HepG2 (cell line): ENCODE data around the gene LRRC3. TPM values are rescaled to one million over a fixed set of nuclear protein-coding genes. Genes with fewer than 3 reads are reported as not detected.

ENCODE experiments used
- ELF1 ChIP-seq: sonication (generic); formaldehyde crosslinking; IDR thresholded peaks from 2 replicates; pipeline ENCODE4 v1.4.0; 2020; ENCODE audit warnings: missing genetic modification reagents
- FOSL2 ChIP-seq: sonication (generic); formaldehyde crosslinking; IDR thresholded peaks from 2 replicates; pipeline ENCODE4 v1.4.0; 2020; ENCODE audit warnings: missing genetic modification reagents
- MAFG ChIP-seq: sonication (generic); formaldehyde crosslinking; IDR thresholded peaks from 2 replicates; pipeline ENCODE4 v1.5.1; 2020; ENCODE audit warnings: mild to moderate bottlenecking, missing genetic modification reagents
- MAFK ChIP-seq, 2 experiments: IDR thresholded peaks in 1 of 2; conservative IDR thresholded peaks in 1 of 2; 2 replicates each; pipeline ENCODE4 v1.6.1; 2011; ENCODE audit warnings: improper control_type of control experiment in 2 of 2, low read length in 2 of 2
- MTA3 ChIP-seq: sonication (generic); formaldehyde crosslinking; IDR thresholded peaks from 2 replicates; pipeline ENCODE4 v1.4.0; 2020; ENCODE audit warnings: missing genetic modification reagents
- PHF20 ChIP-seq: sonication (generic); formaldehyde crosslinking; IDR thresholded peaks from 2 replicates; pipeline ENCODE4 v1.5.0; 2020; ENCODE audit warnings: mild to moderate bottlenecking, missing genetic modification reagents
- RAD51 ChIP-seq: fragments of 450-650 bp; IDR thresholded peaks from 2 replicates; pipeline ENCODE4 v1.6.1; 2016; ENCODE audit warnings: borderline replicate concordance
- RXRB ChIP-seq: IDR thresholded peaks from 2 replicates; pipeline ENCODE4 v1.6.1; 2016; ENCODE audit warnings: borderline replicate concordance, missing genetic modification reagents, missing compliant biosample characterization
- SMARCE1 ChIP-seq: fragments of 450-650 bp; IDR thresholded peaks from 2 replicates; pipeline ENCODE4 v1.6.1; 2017; ENCODE audit warnings: borderline replicate concordance
- SRY ChIP-seq: sonication (generic); formaldehyde crosslinking; IDR thresholded peaks from 2 replicates; pipeline ENCODE4 v1.8.0; 2022; ENCODE audit warnings: mild to moderate bottlenecking, missing genetic modification reagents
- TGIF2 ChIP-seq: IDR thresholded peaks from 2 replicates; pipeline ENCODE4 v1.6.1; 2016; ENCODE audit warnings: control low read depth, missing compliant biosample characterization
- ZNF205 ChIP-seq: IDR thresholded peaks from 2 replicates; pipeline ENCODE4 v1.6.1; 2018; ENCODE audit warnings: missing biosample characterization, missing genetic modification reagents
- ZNF235 ChIP-seq: sonication (generic); formaldehyde crosslinking; IDR thresholded peaks from 2 replicates; pipeline ENCODE4 v1.8.1; 2023; ENCODE audit warnings: mild to moderate bottlenecking, missing genetic modification reagents, borderline replicate concordance
- ZNF326 ChIP-seq: sonication (generic); formaldehyde crosslinking; IDR thresholded peaks from 2 replicates; pipeline ENCODE4 v1.4.0; 2020; ENCODE audit warnings: missing genetic modification reagents, borderline replicate concordance
- polyA plus RNA-seq, 8 experiments: library from polyadenylated mRNA; depleted of rRNA in 3 of 8; stranded (reverse) in 7 of 8; unstranded in 1 of 8; fragments of >200 nt; fragmentation: Illumina TruSeq in 4 of 8; extraction: Trizol in 4 of 8; gene quantifications; 2 replicates each; pipeline versions ENCODE4 v1.2.1 to v1.2.3, GENCODE V29; 2011 to 2016; ENCODE audit warnings: low read depth in 4 of 8, missing spikeins in 1 of 8, mixed read lengths in 1 of 8; ENCODE audit not compliant: insufficient read depth in 1 of 8
- total RNA-seq, 5 experiments: library from RNA; depleted of rRNA; stranded (reverse); fragments of >200 nt; fragmentation: Illumina TruSeq; extraction: Trizol; gene quantifications; 2 replicates each; pipeline ENCODE4 v1.2.3, GENCODE V29; 2016; ENCODE audit warnings: low read depth in 1 of 5
- TF ChIP-seq, protein P1 (sequence below): sonication (generic); formaldehyde crosslinking; IDR thresholded peaks from 2 replicates; pipeline ENCODE4 v1.4.0; 2020; ENCODE audit warnings: missing genetic modification reagents
- TF ChIP-seq, protein P2 (sequence below): sonication (generic); formaldehyde crosslinking; IDR thresholded peaks from 2 replicates; pipeline ENCODE4 v1.4.0; 2020; ENCODE audit warnings: mild to moderate bottlenecking, missing genetic modification reagents, borderline replicate concordance
- TF ChIP-seq, protein P3 (sequence below): IDR thresholded peaks from 2 replicates; pipeline ENCODE4 v1.6.1; 2016; ENCODE audit warnings: mild to moderate bottlenecking
- TF ChIP-seq, protein P4 (sequence below): sonication (generic); formaldehyde crosslinking; IDR thresholded peaks from 2 replicates; pipeline ENCODE4 v1.4.0; 2020; ENCODE audit warnings: missing genetic modification reagents
- TF ChIP-seq, protein P5 (sequence below): sonication (generic); IDR thresholded peaks from 2 replicates; pipeline ENCODE4 v1.6.1; 2016; ENCODE audit warnings: low read depth, borderline replicate concordance

LRRC3 gene
- total and polyA plus RNA-seq, 2 of the 13 experiments (the other 11 are each of a cell fraction or from before 2014, with no cell fraction given): 4.8 to 16.5 TPM

DNA sequence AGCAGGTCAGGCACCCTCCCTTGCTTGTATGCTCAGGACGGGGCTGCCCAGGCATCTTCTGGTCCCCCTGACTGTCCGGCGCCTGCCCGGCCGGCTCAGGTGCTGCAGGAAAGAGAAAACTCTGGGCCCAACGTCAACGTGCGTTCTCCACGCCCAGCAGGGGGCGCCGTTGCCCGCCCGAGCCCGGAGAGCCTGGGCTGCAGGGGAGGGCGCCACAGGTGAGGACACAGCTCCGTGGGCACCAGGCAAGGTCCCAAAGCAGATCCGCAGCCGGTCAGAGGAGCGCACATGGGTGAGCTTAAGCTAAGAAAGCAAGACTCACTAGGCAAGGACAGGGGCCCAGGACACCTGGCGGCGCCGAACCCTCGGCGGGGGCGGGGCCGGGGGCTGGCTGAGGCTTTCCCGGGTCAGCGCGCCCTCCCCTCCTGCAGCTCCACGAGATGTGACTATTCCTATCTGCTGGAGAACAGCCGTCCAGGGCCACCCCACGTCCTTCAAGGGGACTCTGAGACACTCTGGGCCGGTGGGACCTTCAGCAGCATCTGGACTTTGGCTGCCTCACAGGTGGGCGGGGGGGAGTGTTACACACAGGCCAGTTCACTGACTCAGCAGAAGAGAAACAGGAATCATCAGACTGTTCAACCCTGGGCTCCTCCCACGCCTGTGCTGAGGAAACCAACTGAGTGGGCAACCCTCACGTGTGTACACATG, 55.4 kb downstream of the LRRC3 start (continued):
- TF ChIP-seq, protein P1, sequence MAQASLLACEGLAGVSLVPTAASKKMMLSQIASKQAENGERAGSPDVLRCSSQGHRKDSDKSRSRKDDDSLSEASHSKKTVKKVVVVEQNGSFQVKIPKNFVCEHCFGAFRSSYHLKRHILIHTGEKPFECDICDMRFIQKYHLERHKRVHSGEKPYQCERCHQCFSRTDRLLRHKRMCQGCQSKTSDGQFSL (CRISPR knock-in tag): peak; percentile 74; the same call in 1 of the 2 replicates
- TF ChIP-seq ELF1 (CRISPR knock-in tag): 0 out of 2 replicates have a peak, but pooled peaks have one; percentile 8
- TF ChIP-seq, protein P2, sequence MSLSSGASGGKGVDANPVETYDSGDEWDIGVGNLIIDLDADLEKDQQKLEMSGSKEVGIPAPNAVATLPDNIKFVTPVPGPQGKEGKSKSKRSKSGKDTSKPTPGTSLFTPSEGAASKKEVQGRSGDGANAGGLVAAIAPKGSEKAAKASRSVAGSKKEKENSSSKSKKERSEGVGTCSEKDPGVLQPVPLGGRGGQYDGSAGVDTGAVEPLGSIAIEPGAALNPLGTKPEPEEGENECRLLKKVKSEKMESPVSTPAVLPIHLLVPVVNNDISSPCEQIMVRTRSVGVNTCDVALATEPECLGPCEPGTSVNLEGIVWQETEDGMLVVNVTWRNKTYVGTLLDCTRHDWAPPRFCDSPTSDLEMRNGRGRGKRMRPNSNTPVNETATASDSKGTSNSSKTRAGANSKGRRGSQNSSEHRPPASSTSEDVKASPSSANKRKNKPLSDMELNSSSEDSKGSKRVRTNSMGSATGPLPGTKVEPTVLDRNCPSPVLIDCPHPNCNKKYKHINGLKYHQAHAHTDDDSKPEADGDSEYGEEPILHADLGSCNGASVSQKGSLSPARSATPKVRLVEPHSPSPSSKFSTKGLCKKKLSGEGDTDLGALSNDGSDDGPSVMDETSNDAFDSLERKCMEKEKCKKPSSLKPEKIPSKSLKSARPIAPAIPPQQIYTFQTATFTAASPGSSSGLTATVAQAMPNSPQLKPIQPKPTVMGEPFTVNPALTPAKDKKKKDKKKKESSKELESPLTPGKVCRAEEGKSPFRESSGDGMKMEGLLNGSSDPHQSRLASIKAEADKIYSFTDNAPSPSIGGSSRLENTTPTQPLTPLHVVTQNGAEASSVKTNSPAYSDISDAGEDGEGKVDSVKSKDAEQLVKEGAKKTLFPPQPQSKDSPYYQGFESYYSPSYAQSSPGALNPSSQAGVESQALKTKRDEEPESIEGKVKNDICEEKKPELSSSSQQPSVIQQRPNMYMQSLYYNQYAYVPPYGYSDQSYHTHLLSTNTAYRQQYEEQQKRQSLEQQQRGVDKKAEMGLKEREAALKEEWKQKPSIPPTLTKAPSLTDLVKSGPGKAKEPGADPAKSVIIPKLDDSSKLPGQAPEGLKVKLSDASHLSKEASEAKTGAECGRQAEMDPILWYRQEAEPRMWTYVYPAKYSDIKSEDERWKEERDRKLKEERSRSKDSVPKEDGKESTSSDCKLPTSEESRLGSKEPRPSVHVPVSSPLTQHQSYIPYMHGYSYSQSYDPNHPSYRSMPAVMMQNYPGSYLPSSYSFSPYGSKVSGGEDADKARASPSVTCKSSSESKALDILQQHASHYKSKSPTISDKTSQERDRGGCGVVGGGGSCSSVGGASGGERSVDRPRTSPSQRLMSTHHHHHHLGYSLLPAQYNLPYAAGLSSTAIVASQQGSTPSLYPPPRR: no peak
- TF ChIP-seq SRY: no peak
- no peak for TF ChIP-seq ZNF326
- no peak for TF ChIP-seq SMARCE1
- TF ChIP-seq, protein P3, sequence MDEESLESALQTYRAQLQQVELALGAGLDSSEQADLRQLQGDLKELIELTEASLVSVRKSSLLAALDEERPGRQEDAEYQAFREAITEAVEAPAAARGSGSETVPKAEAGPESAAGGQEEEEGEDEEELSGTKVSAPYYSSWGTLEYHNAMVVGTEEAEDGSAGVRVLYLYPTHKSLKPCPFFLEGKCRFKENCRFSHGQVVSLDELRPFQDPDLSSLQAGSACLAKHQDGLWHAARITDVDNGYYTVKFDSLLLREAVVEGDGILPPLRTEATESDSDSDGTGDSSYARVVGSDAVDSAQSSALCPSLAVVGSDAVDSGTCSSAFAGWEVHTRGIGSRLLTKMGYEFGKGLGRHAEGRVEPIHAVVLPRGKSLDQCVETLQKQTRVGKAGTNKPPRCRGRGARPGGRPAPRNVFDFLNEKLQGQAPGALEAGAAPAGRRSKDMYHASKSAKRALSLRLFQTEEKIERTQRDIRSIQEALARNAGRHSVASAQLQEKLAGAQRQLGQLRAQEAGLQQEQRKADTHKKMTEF: no peak; the same call in 1 of the 2 replicates
- TF ChIP-seq, protein P4, sequence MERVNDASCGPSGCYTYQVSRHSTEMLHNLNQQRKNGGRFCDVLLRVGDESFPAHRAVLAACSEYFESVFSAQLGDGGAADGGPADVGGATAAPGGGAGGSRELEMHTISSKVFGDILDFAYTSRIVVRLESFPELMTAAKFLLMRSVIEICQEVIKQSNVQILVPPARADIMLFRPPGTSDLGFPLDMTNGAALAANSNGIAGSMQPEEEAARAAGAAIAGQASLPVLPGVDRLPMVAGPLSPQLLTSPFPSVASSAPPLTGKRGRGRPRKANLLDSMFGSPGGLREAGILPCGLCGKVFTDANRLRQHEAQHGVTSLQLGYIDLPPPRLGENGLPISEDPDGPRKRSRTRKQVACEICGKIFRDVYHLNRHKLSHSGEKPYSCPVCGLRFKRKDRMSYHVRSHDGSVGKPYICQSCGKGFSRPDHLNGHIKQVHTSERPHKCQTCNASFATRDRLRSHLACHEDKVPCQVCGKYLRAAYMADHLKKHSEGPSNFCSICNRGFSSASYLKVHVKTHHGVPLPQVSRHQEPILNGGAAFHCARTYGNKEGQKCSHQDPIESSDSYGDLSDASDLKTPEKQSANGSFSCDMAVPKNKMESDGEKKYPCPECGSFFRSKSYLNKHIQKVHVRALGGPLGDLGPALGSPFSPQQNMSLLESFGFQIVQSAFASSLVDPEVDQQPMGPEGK (CRISPR knock-in tag): 0 out of 2 replicates have a peak, but pooled peaks have one; percentile 9
- TF ChIP-seq MAFK (conservative IDR thresholded peaks at IDR 0.05 in 1 of 2, IDR thresholded peaks at IDR 0.05 in 1 of 2; ENCODE audit: low read length in 2 of 2): peak; percentile 86 to 87
- no peak for TF ChIP-seq RAD51
- no peak for TF ChIP-seq MTA3 (CRISPR knock-in tag)
- no peak for TF ChIP-seq PHF20 (CRISPR knock-in tag)
- TF ChIP-seq ZNF235 (CRISPR knock-in tag): peak; percentile 52; the same call in 1 of the 2 replicates
- no peak for TF ChIP-seq TGIF2 (CRISPR knock-in tag)
- TF ChIP-seq MAFG (CRISPR knock-in tag): peak; percentile 88
- TF ChIP-seq FOSL2 (CRISPR knock-in tag): 0 out of 2 replicates have a peak, but pooled peaks have one; percentile 4
- TF ChIP-seq ZNF205 (CRISPR knock-in tag): no peak
- TF ChIP-seq, protein P5, sequence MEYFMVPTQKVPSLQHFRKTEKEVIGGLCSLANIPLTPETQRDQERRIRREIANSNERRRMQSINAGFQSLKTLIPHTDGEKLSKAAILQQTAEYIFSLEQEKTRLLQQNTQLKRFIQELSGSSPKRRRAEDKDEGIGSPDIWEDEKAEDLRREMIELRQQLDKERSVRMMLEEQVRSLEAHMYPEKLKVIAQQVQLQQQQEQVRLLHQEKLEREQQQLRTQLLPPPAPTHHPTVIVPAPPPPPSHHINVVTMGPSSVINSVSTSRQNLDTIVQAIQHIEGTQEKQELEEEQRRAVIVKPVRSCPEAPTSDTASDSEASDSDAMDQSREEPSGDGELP: peak; percentile 70; the same call in 1 of the 2 replicates
- TF ChIP-seq RXRB: no peak
